H1 (cell line): ENCODE data around the gene CAMK1. TPM values are rescaled to one million over a fixed set of nuclear protein-coding genes. Genes with fewer than 3 reads are reported as not detected.

ENCODE experiments used
- CBX5 ChIP-seq: fragments of 300-800, 300-1000 bp; sonication (generic); IDR thresholded peaks from 2 replicates; pipeline ENCODE4 v1.7.1; 2016; ENCODE audit warnings: antibody characterized with exemption, low read length, low read depth
- CHD1 ChIP-seq: IDR thresholded peaks from 2 replicates; pipeline ENCODE4 v1.6.1; 2012; ENCODE audit warnings: low read depth, low read length, improper control_type of control experiment
- CREB1 ChIP-seq: IDR thresholded peaks from 2 replicates; pipeline ENCODE4 v1.6.1; 2012; ENCODE audit warnings: inconsistent platforms
- EZH2 ChIP-seq: fragments of 200-600 bp; sonication (generic); IDR thresholded peaks from 2 replicates; pipeline ENCODE4 v1.7.1; 2012; ENCODE audit warnings: low read depth, mild to moderate bottlenecking, moderate library complexity, low read length, inconsistent platforms; ENCODE audit not compliant: severe bottlenecking
- HDAC2 ChIP-seq, 2 experiments: fragments of 300-600 bp in 1 of 2; sonication (generic) in 1 of 2; IDR thresholded peaks; 2 replicates each; pipeline ENCODE4 v1.6.1; 2011 to 2012; ENCODE audit warnings: low read depth in 2 of 2, low read length in 2 of 2, mild to moderate bottlenecking in 2 of 2, moderate library complexity in 2 of 2, borderline replicate concordance in 1 of 2, inconsistent platforms in 1 of 2
- HDAC6 ChIP-seq: IDR thresholded peaks from one replicate; pipeline ENCODE4 v1.7.1; 2012; ENCODE audit warnings: low read depth, mild to moderate bottlenecking, inconsistent platforms, low read length, moderate library complexity
- JUN ChIP-seq: IDR thresholded peaks from 2 replicates; pipeline ENCODE4 v1.6.1; 2011; ENCODE audit warnings: low read depth, mild to moderate bottlenecking, improper control_type of control experiment, low read length
- KDM1A ChIP-seq: fragments of 200-600, 300-600 bp; sonication (generic); IDR thresholded peaks from 2 replicates; pipeline ENCODE4 v1.7.1; 2016; ENCODE audit warnings: mild to moderate bottlenecking, low read length, borderline replicate concordance
- NANOG ChIP-seq: IDR thresholded peaks from 2 replicates; pipeline ENCODE4 v1.6.1; 2011; ENCODE audit warnings: low read length, low read depth, mild to moderate bottlenecking, inconsistent platforms; ENCODE audit not compliant: insufficient read depth, poor library complexity, severe bottlenecking
- POU5F1 ChIP-seq: IDR thresholded peaks from 2 replicates; pipeline ENCODE4 v1.6.1; 2011; ENCODE audit warnings: low read depth, mild to moderate bottlenecking, low read length, moderate library complexity
- RAD21 ChIP-seq, 2 experiments: IDR thresholded peaks in 1 of 2; conservative IDR thresholded peaks in 1 of 2; 2 replicates each; pipeline ENCODE4 v1.6.1; 2011; ENCODE audit warnings: low read depth in 2 of 2, low read length in 2 of 2, improper control_type of control experiment in 1 of 2, inconsistent platforms in 1 of 2, mild to moderate bottlenecking in 1 of 2, moderate library complexity in 1 of 2
- RXRA ChIP-seq: IDR thresholded peaks from 2 replicates; pipeline ENCODE4 v1.6.1; 2011; ENCODE audit warnings: low read depth, mild to moderate bottlenecking, low read length, moderate library complexity; ENCODE audit not compliant: insufficient read depth
- SAP30 ChIP-seq: fragments of 300-600 bp; sonication (generic); IDR thresholded peaks from 2 replicates; pipeline ENCODE4 v1.7.1; 2012; ENCODE audit warnings: low read length, moderate library complexity, mild to moderate bottlenecking, inconsistent platforms; ENCODE audit not compliant: insufficient read depth, insufficient replicate concordance
- SIN3A ChIP-seq, 2 experiments: IDR thresholded peaks in 1 of 2; conservative IDR thresholded peaks in 1 of 2; 2 replicates each; pipeline ENCODE4 v1.6.1; 2011 to 2012; ENCODE audit warnings: low read length in 2 of 2, improper control_type of control experiment in 1 of 2, low read depth in 1 of 2, mild to moderate bottlenecking in 1 of 2
- SP1 ChIP-seq: IDR thresholded peaks from 2 replicates; pipeline ENCODE4 v1.6.1; 2011; ENCODE audit warnings: low read depth, low read length
- SUZ12 ChIP-seq: fragments of 200-600 bp; sonication (generic); IDR thresholded peaks from 2 replicates; pipeline ENCODE4 v1.6.1; 2012; ENCODE audit warnings: mild to moderate bottlenecking, inconsistent platforms, low read length, moderate library complexity, mixed read lengths
- TBP ChIP-seq: IDR thresholded peaks from 2 replicates; pipeline ENCODE4 v1.6.1; 2011; ENCODE audit warnings: low read depth, low read length, improper control_type of control experiment
- TCF12 ChIP-seq: IDR thresholded peaks from 2 replicates; pipeline ENCODE4 v1.6.1; 2011; ENCODE audit warnings: low read depth, mild to moderate bottlenecking, low read length
- ZNF274 ChIP-seq: IDR thresholded peaks from 2 replicates; pipeline ENCODE4 v1.7.0; 2012; ENCODE audit warnings: low read length, borderline replicate concordance; ENCODE audit errors: extremely low read depth
- polyA plus RNA-seq, 7 experiments: library from polyadenylated mRNA; depleted of rRNA in 3 of 7; stranded (reverse) in 5 of 7; unstranded in 2 of 7; fragments of >200 nt in 5 of 7; fragments of 200-250 nt in 2 of 7; gene quantifications; 1 replicate in 5 of 7; 2 replicates in 1 of 7; 4 replicates in 1 of 7; pipeline versions ENCODE4 v1.2.1 to v1.2.3, GENCODE V29; 2011 to 2013; ENCODE audit warnings: missing spikeins in 2 of 7, mixed read lengths in 2 of 7
- total RNA-seq: library from RNA; stranded (reverse); fragmentation: NEBNext Ultra II Directional; extraction: Animal tissue kit (Norgen Biotek cat#: 25700); gene quantifications from 2 replicates; pipeline ENCODE4 v1.2.1, GENCODE V29; 2021
- TF ChIP-seq, protein P1 (sequence below): IDR thresholded peaks from 2 replicates; pipeline ENCODE4 v1.6.1; 2012; ENCODE audit warnings: inconsistent platforms
- TF ChIP-seq, protein P2 (sequence below): IDR thresholded peaks from 2 replicates; pipeline ENCODE4 v1.6.1; 2011; ENCODE audit warnings: low read depth, mild to moderate bottlenecking, low read length; ENCODE audit not compliant: insufficient read depth

Gene CAMK1
- total and polyA plus RNA-seq, 2 of the 8 experiments (the other 6 are each of a cell fraction or from before 2014, with no cell fraction given) = 4.9 to 5.1 TPM

DNA sequence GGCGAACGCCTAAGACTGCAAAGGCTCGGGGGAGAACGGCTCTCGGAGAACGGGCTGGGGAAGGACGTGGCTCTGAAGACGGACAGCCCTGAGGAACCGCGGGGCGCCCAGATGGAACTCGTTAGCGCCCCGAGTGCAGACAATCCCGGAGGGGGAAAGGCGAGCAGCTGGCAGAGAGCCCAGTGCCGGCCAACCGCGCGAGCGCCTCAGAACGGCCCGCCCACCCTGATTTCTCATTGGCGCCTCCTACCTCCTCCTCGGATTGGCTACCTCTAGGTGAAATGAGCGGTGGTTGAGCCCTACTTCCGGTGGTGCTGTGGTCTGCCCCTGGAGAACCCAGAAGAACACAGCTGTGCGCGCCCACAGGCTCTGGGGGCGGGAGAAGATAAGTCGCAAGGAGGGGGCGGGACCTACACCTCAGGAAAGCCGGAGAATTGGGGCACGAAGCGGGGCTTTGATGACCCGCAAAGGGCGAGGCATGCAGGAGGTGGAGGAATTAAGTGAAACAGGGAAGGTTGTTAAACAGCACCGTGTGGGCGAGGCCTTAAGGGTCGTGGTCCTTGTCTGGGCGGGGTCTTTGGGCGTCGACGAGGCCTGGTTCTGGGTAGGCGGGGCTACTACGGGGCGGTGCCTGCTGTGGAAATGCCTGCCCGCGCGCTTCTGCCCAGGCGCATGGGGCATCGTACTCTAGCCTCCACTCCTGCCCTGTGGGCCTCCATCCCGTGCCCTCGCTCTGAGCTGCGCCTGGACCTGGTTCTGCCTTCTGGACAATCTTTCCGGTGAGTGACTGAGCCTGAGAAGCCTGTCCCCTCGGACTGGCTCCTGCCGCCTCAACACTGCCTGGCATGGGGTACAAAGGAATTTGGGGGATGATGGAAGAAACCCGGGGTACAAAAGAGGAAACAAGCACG is 19.8 kb downstream of the CAMK1 start, which contains the start of gene OGG1 (continued):
- TF ChIP-seq TCF12 = no peak
- peak; percentile 72 for TF ChIP-seq TBP
- peak; percentile 5 for TF ChIP-seq NANOG
- TF ChIP-seq RAD21 (IDR thresholded peaks at IDR 0.05 in 1 of 2, conservative IDR thresholded peaks at IDR 0.05 in 1 of 2; ENCODE audit: low read depth in 2 of 2, low read length in 2 of 2) = 0 out of 4 replicates have a peak, but pooled peaks of 1 of the 2 experiments have one; percentile 3
- TF ChIP-seq ZNF274 = no peak
- TF ChIP-seq SIN3A (conservative IDR thresholded peaks at IDR 0.05 in 1 of 2, IDR thresholded peaks at IDR 0.05 in 1 of 2; ENCODE audit: low read depth in 1 of 2, low read length in 2 of 2) = peak; percentile 79 to 92; a peak in 3 of 4 replicates
- TF ChIP-seq, protein P1, sequence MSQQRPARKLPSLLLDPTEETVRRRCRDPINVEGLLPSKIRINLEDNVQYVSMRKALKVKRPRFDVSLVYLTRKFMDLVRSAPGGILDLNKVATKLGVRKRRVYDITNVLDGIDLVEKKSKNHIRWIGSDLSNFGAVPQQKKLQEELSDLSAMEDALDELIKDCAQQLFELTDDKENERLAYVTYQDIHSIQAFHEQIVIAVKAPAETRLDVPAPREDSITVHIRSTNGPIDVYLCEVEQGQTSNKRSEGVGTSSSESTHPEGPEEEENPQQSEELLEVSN = peak; percentile 28; the same call in 1 of the 2 replicates
- TF ChIP-seq SAP30 = peak; percentile 26
- no peak for TF ChIP-seq CREB1
- TF ChIP-seq HDAC2 (IDR thresholded peaks at IDR 0.05; ENCODE audit: borderline replicate concordance in 1 of 2, low read depth in 2 of 2, low read length in 2 of 2) = no peak
- no peak; the same call in 1 of the 2 replicates for TF ChIP-seq KDM1A
- no peak for TF ChIP-seq SUZ12
- TF ChIP-seq EZH2 = no peak
- TF ChIP-seq, protein P2, sequence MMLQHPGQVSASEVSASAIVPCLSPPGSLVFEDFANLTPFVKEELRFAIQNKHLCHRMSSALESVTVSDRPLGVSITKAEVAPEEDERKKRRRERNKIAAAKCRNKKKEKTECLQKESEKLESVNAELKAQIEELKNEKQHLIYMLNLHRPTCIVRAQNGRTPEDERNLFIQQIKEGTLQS = no peak
- no peak for TF ChIP-seq JUN
- no peak for TF ChIP-seq RXRA
- no peak for TF ChIP-seq HDAC6
- peak; percentile 33; the same call in 1 of the 2 replicates for TF ChIP-seq SP1
- TF ChIP-seq POU5F1 = no peak
- no peak for TF ChIP-seq CHD1
- no peak for TF ChIP-seq CBX5
